Measurements from ENCODE around the gene TBL1X. TPM values are rescaled to one million over a fixed set of nuclear protein-coding genes. Genes with fewer than 3 reads are reported as not detected.

Gene TBL1X
- total and polyA plus RNA-seq, 10 of the 15 experiments (the other 5 are each of a cell fraction or from before 2014, with no cell fraction given), result 4.4 to 26.3 (median 10.6) TPM

GRCh38 chrX:9654929-9655328 is 190.1 kb downstream of the TBL1X start:
- Histone ChIP-seq H3K9me3 (replicated peaks; ENCODE audit: control insufficient read depth, insufficient read depth, low read length) (no peaks in the 10 kb centered on the region; the same call in 2 of the 3 replicates), H3K27me3 (replicated peaks in 1 of 2; ENCODE audit: control insufficient read depth in 2 of 2, insufficient read depth in 2 of 2, low read length in 1 of 2) (no peaks in the 10 kb centered on the region), H3K36me3 (ENCODE audit: control insufficient read depth in 2 of 2, insufficient read depth in 2 of 2, low read length in 1 of 2) (peaks cover 0 to 3% of the 10 kb centered on the region in 2 experiments; a peak in 1 of 4 replicates), H2AFZ (ENCODE audit: control insufficient read depth, low read depth, low read length) (no peak overlapping the region), H3K27ac (ENCODE audit: control insufficient read depth, insufficient read depth) (no peak overlapping the region), H3K79me2 (ENCODE audit: control insufficient read depth, insufficient read depth, low read length) (no peaks in the 10 kb centered on the region), H3K4me3 (no peak overlapping the region), H4K20me1 (ENCODE audit: control insufficient read depth, insufficient read depth) (no peaks in the 10 kb centered on the region), H3K4me1 (ENCODE audit: control insufficient read depth, insufficient read depth, low read length) (no peaks in the 10 kb centered on the region), H3K4me2 (ENCODE audit: control insufficient read depth, insufficient read depth) (no peak overlapping the region), H3K9ac (ENCODE audit: control insufficient read depth, insufficient read depth, low read length) (no peak overlapping the region)
- ATAC-seq, result no peak
- ChIA-PET RAD21 (ENCODE audit: unreplicated experiment) (no interaction called here), SMC1A (ENCODE audit: uncharacterized antibody, unreplicated experiment) (no interaction called here), POLR2A (no interaction called here), CTCF (interaction anchor here (1.7 kb wide), 1 partner anchor 8 kb away, joined by 4 read pairs; no protein-coding TSS in a partner anchor)
- intact Hi-C loops (cut with micrococcal nuclease; ENCODE audit: unreplicated experiment), result no loop called here
- in situ Hi-C loops (cut with MboI), result no loop called here
- DNase-seq (ENCODE audit: low read depth, low spot score), result no peak
- no TSS peak for BruUV-seq (replicated peaks)
- no peak for FAIRE-seq
- 64% methylated on average over 13 of the region's 13 CpGs for WGBS (ENCODE audit: insufficient coverage, insufficient replicate concordance, low lambda C conversion rate, missing lambda C conversion rate)
- TF ChIP-seq TAF1 (IDR thresholded peaks at IDR 0.05; ENCODE audit: borderline replicate concordance, low read depth, low read length) (no peak), RUNX3 (IDR thresholded peaks at IDR 0.05; ENCODE audit: low read length) (no peak), SIN3A (IDR thresholded peaks at IDR 0.05; ENCODE audit: low read depth, low read length) (no peak), BCL3 (IDR thresholded peaks at IDR 0.05; ENCODE audit: borderline replicate concordance, insufficient read depth, low read depth, low read length, poor library complexity, severe bottlenecking) (no peak), ESRRA (IDR thresholded peaks at IDR 0.05; ENCODE audit: low read length) (no peak), PRDM15 (CRISPR knock-in tag; IDR thresholded peaks at IDR 0.05) (no peak), KDM1A (IDR thresholded peaks at IDR 0.05; ENCODE audit: borderline replicate concordance) (no peak), JUNB (IDR thresholded peaks at IDR 0.05) (no peak), CHD1 (IDR thresholded peaks at IDR 0.05; ENCODE audit: low read depth, low read length) (no peak), NR2F1 (conservative IDR thresholded peaks at IDR 0.05) (no peak), CUX1 (IDR thresholded peaks at IDR 0.05; ENCODE audit: insufficient replicate concordance, low read depth, low read length) (no peak), MYB (IDR thresholded peaks at IDR 0.05; ENCODE audit: borderline replicate concordance, low read depth, low read length) (no peak)

Measured in GM12878 (cell line).